ENCODE measurements around the gene BDKRB2.

Gene BDKRB2

GRCh38 chr14:96173636-96174475, 30.8 kb upstream of the BDKRB2 start:
- no peaks in the 10 kb centered on the region for H3K4me1 ChIP-seq
- no peak for DNase-seq
- no peaks in the 10 kb centered on the region for H3K36me3 ChIP-seq

GRCh38 chr14:96176275-96176674, 28.4 kb upstream of the BDKRB2 start:
- H3K4me1 ChIP-seq: no peaks in the 10 kb centered on the region
- TF ChIP-seq, protein P1, sequence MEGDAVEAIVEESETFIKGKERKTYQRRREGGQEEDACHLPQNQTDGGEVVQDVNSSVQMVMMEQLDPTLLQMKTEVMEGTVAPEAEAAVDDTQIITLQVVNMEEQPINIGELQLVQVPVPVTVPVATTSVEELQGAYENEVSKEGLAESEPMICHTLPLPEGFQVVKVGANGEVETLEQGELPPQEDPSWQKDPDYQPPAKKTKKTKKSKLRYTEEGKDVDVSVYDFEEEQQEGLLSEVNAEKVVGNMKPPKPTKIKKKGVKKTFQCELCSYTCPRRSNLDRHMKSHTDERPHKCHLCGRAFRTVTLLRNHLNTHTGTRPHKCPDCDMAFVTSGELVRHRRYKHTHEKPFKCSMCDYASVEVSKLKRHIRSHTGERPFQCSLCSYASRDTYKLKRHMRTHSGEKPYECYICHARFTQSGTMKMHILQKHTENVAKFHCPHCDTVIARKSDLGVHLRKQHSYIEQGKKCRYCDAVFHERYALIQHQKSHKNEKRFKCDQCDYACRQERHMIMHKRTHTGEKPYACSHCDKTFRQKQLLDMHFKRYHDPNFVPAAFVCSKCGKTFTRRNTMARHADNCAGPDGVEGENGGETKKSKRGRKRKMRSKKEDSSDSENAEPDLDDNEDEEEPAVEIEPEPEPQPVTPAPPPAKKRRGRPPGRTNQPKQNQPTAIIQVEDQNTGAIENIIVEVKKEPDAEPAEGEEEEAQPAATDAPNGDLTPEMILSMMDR (IDR thresholded peaks at IDR 0.05; ENCODE audit: low read depth, low read length): no peak
- DNase-seq: no peak
- no peaks in the 10 kb centered on the region for H3K9me3 ChIP-seq
- no peak overlapping the region for H3K4me3 ChIP-seq (ENCODE audit: low read depth, low read length)
- no peaks in the 10 kb centered on the region for H3K27me3 ChIP-seq
- no peaks in the 10 kb centered on the region for H3K36me3 ChIP-seq

More at GRCh38 chr14:96173636-96174475, 30.8 kb upstream of the BDKRB2 start:
- Histone ChIP-seq H3K27me3 (no peaks in the 10 kb centered on the region), H3K9me3 (no peaks in the 10 kb centered on the region), H3K4me3 (ENCODE audit: low read depth, low read length) (no peak overlapping the region)
- TF ChIP-seq, protein P1 (IDR thresholded peaks at IDR 0.05; ENCODE audit: low read depth, low read length): no peak

DNA sequence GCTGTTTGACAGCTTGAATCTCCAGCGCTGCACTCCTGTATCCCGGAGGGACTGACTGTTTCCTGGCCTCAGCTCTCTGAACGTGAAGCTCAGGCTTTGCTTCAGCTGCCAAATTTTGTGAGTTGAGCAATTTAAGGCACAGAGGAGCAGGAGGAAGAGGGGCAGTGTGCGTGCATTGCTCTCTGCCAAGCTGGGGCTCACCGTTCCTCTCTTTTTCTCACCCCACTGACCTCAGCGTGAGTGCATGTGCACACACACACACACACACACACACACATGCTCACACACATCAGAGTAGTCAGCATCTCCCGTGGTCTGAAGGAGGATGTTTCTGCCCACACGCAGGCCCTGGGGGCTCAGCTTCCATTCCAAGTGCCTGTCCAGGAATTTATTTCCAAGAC, 27.8 kb upstream of the BDKRB2 start:
- TF ChIP-seq, protein P1 (IDR thresholded peaks at IDR 0.05; ENCODE audit: low read depth, low read length): no peak
- Histone ChIP-seq H3K9me3 (no peaks in the 10 kb centered on the region), H3K36me3 (no peaks in the 10 kb centered on the region), H3K4me1 (no peaks in the 10 kb centered on the region), H3K27me3 (no peaks in the 10 kb centered on the region), H3K4me3 (ENCODE audit: low read depth, low read length) (no peak overlapping the region)
- DNase-seq: no peak

DNA sequence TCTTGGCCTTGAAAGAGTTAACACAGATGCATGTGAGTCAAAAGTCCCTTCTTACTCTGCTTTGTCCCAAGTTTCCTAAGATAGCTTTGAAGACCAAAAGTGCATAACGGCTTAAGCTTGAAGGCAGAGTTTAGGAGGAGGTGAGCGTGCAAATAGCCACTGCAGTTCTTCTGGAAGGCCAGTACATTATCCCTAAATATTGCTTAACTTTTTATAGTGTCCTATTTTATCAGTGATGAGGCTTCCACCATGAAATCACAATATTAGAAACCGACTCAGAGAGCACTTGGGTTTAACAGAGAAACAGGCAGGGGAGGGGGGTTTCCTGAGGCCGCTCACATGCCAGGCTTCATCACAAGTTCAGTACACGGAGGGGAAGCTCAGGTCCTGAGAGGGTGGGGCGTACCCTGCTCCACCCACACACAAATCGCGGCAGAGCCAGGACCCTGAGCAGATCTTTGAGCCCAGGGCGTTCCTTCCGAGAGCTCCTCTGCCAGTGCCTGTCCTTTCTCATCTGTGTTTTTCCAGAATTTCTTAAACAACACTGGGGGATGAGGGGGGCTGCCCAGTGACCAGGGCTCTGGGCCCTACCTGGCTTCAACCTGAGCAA, 26.8 kb upstream of the BDKRB2 start:
- Histone ChIP-seq H3K27me3 (no peaks in the 10 kb centered on the region), H3K4me1 (no peaks in the 10 kb centered on the region), H3K4me3 (ENCODE audit: low read depth, low read length) (no peak overlapping the region), H3K9me3 (no peaks in the 10 kb centered on the region), H3K36me3 (no peaks in the 10 kb centered on the region)
- TF ChIP-seq, protein P1 (IDR thresholded peaks at IDR 0.05; ENCODE audit: low read depth, low read length): no peak
- no peak for DNase-seq

GRCh38 chr14:96178461-96179321, 25.9 kb upstream of the BDKRB2 start:
- Histone ChIP-seq H3K4me1 (no peaks in the 10 kb centered on the region), H3K4me3 (ENCODE audit: low read depth, low read length) (no peak overlapping the region), H3K9me3 (no peaks in the 10 kb centered on the region), H3K27me3 (no peaks in the 10 kb centered on the region), H3K36me3 (no peaks in the 10 kb centered on the region)
- TF ChIP-seq, protein P1 (IDR thresholded peaks at IDR 0.05; ENCODE audit: low read depth, low read length): peak; percentile 31; the same call in 1 of the 2 replicates
- DNase-seq: no peak
